IPS-NIHi7 (cell line): ENCODE results near the gene CD37.
A peak's percentile ranks its signal among the peaks of the same experiment; 100 is the strongest.
"Not testable (repeated sequence)": the region's sequence is repeated elsewhere in the genome, so short reads cannot be mapped to it uniquely, and the experiment has no call there.

Source experiments
- DNase-seq: peaks from one replicate; pipeline ENCODE4 v3.0.0; 2012; ENCODE audit warnings: mixed read lengths; ENCODE audit errors: extremely low spot score

Gene CD37

GRCh38 chr19:49347191-49347590, 12.0 kb downstream of the CD37 start:
- no peak for DNase-seq

DNA sequence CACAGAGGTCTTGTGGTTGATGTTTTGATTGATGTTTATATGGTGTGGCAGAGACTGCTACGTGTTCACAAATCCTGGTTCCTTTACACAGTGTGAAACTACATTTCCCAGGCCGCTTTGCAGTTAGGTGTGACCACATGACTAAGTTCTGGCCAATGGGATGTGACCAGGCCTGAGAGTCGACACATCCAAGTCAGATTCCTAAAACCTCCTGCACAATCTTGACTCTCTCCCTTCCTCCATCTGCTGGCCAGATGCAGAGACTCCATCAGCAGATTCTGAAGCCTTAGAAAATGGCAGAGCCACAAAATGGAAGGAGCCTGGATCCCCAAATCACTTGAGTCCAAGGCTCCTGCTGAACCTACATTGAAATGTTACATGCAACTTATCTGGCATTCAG, 12.6 kb downstream of the CD37 start:
- peak; percentile 70 for DNase-seq

- no peak for DNase-seq
Measured at GRCh38 chr19:49348305-49349189, 13.3 kb downstream of the CD37 start.

DNA sequence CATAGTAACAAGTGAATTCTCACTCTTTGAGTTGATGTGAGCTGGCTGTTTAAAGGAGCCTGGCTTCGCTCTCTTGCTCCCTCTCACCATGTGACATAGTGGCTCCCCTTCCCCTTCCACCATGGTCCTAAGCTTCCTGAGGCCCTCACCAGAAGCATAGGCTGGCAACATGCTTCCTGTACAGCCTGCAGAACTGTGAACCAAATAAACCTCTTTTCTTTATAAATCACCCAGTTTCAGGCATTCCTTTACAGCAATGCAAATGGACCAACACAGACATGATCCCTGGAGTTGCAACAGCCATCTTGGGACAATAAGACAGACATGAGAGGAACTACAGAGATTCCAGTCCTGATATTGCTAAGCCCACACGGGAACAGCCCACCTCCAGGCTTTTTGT, 14.4 kb downstream of the CD37 start:
- DNase-seq: no peak

GRCh38 chr19:49355909-49356353, 20.7 kb downstream of the CD37 start:
- no peak for DNase-seq

GRCh38 chr19:49356382-49356781, 21.2 kb downstream of the CD37 start:
- DNase-seq: no peak

DNA sequence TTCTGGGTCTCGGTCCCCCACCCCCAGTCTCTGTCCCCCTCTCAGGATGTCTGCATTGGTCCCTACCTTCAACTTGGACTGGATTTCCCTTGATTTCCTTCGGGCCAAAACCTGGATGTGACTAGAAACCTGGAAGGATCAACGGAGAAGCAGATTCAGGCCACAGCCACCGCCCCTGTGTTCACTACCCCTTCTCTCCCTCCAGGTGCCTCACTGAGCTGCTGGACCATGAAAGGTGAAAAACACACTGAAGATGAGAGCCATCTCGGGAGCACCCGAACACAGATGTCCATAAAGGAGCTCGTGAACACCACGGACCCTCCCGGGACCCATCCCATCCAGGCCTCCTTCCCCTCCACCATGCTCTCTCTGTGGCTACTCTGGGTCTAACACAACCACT, 22.0 kb downstream of the CD37 start:
- no peak for DNase-seq

GRCh38 chr19:49359851-49360820, 24.9 kb downstream of the CD37 start:
- no peak for DNase-seq

DNA sequence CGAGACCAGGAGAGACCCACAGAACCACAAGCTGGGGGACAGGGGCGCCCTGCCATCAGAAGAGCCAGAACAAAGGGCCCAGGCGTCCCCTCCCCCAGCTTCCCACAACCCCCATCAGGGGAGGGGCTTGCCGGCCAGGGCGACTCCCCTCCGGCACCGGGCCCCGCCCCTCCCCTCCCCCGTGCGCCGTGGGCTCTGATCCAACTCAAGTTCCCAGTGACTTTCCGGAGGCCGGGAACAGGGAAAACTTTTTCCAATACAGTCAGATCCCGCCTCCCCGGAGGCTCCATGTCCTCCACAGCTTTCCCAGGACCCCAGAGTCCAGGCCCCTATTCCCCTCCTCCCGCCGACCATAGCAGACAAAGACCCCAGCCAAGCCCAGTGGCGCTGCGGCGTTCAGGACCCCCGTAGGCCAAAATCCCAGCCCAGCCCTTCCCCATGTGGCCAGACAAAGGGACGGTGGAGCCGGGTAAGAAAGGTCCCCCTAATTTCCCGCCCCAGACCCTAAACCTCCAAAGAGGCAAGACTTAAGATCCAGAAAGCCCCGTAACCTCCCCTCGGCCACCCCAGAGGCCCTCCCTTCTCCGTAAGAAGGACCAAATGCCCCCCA, 26.3 kb downstream of the CD37 start:
- DNase-seq: peak; percentile 88

GRCh38 chr19:49362048-49362928, 27.1 kb downstream of the CD37 start, which contains the start of gene TEAD2:
TSS of gene TEAD2 (minus strand) at chr19:49362416. CDS start at chr19:49360075, 2,341 bp downstream.
- DNase-seq: peak; percentile 84

DNA sequence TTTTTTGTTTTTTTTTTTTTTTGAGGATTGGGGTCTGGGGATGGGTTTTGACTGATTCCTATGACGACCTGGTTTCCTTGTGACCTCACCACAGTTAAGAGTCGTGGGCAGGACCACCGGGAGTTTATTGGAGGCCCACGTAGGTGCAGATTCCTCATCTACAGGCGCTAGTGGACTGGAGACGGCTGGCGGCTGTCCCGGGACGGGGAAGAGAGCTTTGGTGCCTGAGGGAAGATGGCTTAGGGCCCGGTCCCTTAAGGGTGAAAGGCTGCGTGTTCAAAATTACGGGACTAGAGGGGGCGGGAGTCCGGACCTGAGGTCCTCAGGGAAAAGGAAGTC, 27.7 kb downstream of the CD37 start:
- no peak for DNase-seq

DNA sequence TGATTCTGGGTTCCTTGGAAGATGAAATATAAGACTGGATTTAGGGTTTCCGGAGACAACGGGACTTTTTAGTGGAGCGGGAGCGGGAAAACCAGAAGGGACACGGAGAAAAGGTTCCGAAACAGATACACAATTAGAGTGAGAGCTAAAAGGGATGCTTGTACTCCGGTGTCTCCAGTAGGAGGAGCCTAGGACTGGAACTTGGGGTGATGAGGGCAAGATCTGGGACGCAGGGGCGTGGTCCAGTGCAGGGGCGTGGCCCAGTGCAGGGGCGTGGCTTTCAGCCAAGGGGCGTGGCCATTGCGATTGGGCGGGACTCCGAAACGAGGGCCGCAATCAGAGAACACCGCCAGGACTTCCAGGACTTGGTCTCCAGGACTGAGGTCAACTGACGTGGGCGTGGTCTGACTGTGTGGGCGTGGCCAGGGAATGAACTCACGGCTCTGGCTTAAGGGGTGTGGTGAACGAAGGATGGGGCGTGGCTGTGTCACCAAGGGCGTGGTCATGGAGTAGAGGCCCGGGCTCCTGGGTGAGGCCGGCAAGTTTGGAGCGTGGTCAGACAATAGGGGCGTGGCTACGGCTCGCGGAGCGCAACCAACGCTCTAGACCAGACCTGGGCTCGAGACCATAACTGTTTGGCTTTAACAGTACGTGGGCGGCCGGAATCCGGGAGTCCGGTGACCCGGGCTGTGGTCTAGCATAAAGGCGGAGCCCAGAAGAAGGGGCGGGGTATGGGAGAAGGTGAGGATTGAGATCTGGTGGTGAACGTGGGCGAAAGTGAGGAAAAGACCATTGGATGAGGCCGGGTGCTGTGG, 28.3 kb downstream of the CD37 start, which contains the start of gene DKKL1:
DKKL1 (plus strand) TSS at position 610 of the 815 bp plus-strand sequence; CDS start at position 732, 122 bp downstream.
- DNase-seq: peak; percentile 99

DNA sequence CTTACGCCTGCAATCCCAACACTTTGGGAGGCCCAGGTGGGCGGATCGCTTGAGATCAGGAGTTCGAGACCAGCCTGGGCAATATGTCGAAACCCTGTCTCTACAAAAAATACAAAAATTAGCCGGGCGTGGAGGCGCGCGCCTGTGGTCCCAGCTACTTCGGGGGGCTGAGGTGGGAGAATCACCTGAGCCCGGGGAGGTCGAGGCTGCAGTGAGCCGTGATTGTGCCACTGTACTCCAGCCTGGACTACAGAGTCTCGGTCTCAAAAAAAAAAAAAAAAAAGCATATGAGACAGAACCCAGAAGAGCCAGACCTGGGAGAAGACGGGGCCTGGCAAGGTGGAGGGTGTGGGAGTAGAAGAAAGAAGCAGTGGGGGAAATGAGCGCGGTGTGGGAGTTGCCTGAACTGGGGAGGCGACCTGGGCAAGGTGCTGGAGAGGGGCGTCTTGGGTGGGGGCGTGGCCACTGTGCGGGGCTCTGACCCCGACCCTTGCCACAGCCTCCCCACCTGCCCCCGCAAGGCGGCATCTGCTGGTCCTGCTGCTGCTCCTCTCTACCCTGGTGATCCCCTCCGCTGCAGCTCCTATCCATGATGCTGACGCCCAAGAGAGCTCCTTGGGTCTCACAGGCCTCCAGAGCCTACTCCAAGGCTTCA, 29.0 kb downstream of the CD37 start:
- no peak for DNase-seq

GRCh38 chr19:49366110-49366509, 30.9 kb downstream of the CD37 start:
- DNase-seq: no peak

DNA sequence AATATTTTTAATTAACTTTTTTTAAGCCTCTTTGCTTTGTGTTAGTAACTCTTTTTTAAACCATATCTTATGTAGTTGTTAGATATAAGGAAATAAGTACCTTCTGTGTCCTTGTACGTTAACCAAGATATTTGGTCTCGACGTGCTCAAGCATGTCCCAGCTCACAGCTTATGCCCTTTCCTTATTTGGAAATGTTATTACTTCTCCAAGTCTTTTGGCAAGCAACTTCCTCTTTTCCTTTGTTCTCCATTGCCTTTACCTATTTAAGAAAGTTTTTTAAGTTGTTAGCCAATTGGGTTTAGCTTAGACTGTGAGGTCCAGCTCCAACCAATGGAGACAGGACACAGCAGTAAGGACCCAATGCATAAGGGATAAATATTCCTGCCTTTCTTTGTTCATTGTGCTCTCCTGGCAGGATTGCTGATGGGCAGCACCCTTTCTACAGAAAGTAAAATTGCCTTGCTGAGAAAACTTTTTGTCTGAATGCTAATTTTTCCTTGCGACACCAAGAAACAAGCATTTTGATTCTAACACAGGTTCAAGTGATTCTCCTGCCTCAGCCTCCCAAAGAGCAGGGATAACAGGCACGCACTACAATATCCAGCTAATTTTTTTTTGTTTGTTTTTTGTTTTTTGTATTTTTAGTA, 33.6 kb downstream of the CD37 start:
- no peak for DNase-seq

- no peak for DNase-seq
Measured at GRCh38 chr19:49371184-49371583, 36.0 kb downstream of the CD37 start.

DNA sequence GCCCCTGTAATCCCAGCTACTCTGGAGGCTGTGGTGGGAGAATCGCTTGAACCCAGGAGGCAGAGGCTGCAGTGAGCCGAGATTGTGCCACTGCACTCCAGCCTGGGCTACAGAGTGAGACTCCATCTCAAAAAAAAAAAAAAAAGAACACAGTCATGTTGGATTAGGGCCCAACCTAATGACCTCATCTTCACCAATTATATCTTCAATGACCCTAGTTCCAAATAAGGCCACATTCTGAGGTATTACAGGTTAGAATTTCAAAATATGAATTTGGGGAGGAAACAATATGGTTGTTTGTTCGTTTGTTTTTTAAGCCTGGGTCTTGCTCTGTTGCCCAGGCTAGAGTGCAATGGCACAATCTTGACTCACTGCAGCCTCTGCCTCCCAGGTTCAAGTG, 38.0 kb downstream of the CD37 start:
- not testable (repeated sequence) for DNase-seq

DNA sequence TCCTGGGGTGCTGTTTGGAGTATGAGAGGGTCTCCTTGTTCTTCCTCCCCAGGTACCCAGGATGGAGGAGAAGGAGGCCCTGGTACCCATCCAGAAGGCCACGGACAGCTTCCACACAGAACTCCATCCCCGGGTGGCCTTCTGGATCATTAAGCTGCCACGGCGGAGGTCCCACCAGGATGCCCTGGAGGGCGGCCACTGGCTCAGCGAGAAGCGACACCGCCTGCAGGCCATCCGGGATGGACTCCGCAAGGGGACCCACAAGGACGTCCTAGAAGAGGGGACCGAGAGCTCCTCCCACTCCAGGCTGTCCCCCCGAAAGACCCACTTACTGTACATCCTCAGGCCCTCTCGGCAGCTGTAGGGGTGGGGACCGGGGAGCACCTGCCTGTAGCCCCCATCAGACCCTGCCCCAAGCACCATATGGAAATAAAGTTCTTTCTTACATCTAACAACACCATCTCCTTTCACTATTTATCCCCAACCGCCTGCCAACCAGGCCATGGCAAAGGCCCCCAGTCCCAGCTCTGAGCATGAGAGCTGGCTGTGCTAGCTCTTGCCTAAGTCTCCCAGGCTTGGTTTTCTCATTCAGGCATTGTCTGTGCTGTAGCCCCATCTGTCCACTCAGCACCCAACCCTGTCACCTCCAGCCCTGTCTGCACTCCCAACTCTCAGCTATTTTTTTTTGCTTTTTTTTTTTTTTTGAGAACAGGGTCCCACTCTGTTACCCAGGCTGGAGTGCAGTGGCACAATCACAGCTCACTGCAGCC, 39.6 kb downstream of the CD37 start:
- no peak for DNase-seq
